ENCODE measurements around the gene ABCD2. TPM values are rescaled to one million over a fixed set of nuclear protein-coding genes. Genes with fewer than 3 reads are reported as not detected.

Gene ABCD2
- polyA plus RNA-seq, 1 donor from 2014 or later: 0.43 TPM

DNA sequence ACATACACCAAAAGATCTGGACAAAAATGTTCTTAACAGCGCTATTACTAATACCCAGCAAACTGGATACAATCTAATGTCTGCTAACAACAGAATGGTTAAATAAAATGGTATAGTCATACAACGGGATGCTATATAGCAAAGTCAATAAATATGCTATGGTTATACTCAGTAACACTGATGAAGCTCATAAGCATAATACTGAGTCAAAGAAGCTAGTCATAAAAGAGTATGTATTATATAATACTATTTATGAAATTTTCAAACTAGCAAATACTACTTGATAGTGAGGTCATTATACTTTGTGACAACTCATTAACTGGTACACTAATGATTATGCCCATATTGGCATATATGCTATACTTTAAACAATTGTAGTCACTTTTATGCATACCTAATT lies 7.4 kb downstream of the ABCD2 start:
- H2AFZ ChIP-seq (ENCODE audit: low read depth, low read length): no peak overlapping the region
- TF ChIP-seq SMC3 (conservative IDR thresholded peaks at IDR 0.05; ENCODE audit: poor library complexity): no peak
- no peak for TF ChIP-seq MXI1 (conservative IDR thresholded peaks at IDR 0.05; ENCODE audit: poor library complexity, severe bottlenecking)
- no peak for TF ChIP-seq POLR2AphosphoS5 (IDR thresholded peaks at IDR 0.05)
- no peak for TF ChIP-seq EZH2 (IDR thresholded peaks at IDR 0.05; ENCODE audit: borderline replicate concordance, insufficient read depth, low read length, poor library complexity, severe bottlenecking)
- TF ChIP-seq, protein P1, sequence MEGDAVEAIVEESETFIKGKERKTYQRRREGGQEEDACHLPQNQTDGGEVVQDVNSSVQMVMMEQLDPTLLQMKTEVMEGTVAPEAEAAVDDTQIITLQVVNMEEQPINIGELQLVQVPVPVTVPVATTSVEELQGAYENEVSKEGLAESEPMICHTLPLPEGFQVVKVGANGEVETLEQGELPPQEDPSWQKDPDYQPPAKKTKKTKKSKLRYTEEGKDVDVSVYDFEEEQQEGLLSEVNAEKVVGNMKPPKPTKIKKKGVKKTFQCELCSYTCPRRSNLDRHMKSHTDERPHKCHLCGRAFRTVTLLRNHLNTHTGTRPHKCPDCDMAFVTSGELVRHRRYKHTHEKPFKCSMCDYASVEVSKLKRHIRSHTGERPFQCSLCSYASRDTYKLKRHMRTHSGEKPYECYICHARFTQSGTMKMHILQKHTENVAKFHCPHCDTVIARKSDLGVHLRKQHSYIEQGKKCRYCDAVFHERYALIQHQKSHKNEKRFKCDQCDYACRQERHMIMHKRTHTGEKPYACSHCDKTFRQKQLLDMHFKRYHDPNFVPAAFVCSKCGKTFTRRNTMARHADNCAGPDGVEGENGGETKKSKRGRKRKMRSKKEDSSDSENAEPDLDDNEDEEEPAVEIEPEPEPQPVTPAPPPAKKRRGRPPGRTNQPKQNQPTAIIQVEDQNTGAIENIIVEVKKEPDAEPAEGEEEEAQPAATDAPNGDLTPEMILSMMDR (IDR thresholded peaks at IDR 0.05; ENCODE audit: poor library complexity, severe bottlenecking): no peak
- no peak for TF ChIP-seq TAF1 (IDR thresholded peaks at IDR 0.05; ENCODE audit: low read depth)
- TF ChIP-seq EP300 (conservative IDR thresholded peaks at IDR 0.05; ENCODE audit: poor library complexity, severe bottlenecking): no peak
- TF ChIP-seq RAD21 (conservative IDR thresholded peaks at IDR 0.05): no peak
- TF ChIP-seq, protein P2, sequence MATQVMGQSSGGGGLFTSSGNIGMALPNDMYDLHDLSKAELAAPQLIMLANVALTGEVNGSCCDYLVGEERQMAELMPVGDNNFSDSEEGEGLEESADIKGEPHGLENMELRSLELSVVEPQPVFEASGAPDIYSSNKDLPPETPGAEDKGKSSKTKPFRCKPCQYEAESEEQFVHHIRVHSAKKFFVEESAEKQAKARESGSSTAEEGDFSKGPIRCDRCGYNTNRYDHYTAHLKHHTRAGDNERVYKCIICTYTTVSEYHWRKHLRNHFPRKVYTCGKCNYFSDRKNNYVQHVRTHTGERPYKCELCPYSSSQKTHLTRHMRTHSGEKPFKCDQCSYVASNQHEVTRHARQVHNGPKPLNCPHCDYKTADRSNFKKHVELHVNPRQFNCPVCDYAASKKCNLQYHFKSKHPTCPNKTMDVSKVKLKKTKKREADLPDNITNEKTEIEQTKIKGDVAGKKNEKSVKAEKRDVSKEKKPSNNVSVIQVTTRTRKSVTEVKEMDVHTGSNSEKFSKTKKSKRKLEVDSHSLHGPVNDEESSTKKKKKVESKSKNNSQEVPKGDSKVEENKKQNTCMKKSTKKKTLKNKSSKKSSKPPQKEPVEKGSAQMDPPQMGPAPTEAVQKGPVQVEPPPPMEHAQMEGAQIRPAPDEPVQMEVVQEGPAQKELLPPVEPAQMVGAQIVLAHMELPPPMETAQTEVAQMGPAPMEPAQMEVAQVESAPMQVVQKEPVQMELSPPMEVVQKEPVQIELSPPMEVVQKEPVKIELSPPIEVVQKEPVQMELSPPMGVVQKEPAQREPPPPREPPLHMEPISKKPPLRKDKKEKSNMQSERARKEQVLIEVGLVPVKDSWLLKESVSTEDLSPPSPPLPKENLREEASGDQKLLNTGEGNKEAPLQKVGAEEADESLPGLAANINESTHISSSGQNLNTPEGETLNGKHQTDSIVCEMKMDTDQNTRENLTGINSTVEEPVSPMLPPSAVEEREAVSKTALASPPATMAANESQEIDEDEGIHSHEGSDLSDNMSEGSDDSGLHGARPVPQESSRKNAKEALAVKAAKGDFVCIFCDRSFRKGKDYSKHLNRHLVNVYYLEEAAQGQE (IDR thresholded peaks at IDR 0.05; ENCODE audit: borderline replicate concordance): no peak
- no peaks in the 10 kb centered on the region for H3K36me3 ChIP-seq (ENCODE audit: insufficient read depth, low read length)
- H3K4me3 ChIP-seq (ENCODE audit: low read length): no peak overlapping the region
- H4K20me1 ChIP-seq (ENCODE audit: insufficient read depth): no peaks in the 10 kb centered on the region
- H3K9me2 ChIP-seq (ENCODE audit: insufficient read depth, low read length): no peaks in the 10 kb centered on the region
- no peak overlapping the region for H3K9ac ChIP-seq (ENCODE audit: low read length)
- H3K9me3 ChIP-seq (ENCODE audit: low read length): no peaks in the 10 kb centered on the region
- H3K27me3 ChIP-seq (ENCODE audit: insufficient read depth, low read depth, low read length): no peaks in the 10 kb centered on the region
- no peaks in the 10 kb centered on the region for H3F3A ChIP-seq (ENCODE audit: insufficient read depth, low read length, poor library complexity, severe bottlenecking)
- H3K27ac ChIP-seq (ENCODE audit: low read length): no peak overlapping the region
- no peak overlapping the region for H3K4me2 ChIP-seq (ENCODE audit: low read length)
- no peaks in the 10 kb centered on the region for H3K79me2 ChIP-seq (replicated peaks; ENCODE audit: insufficient read depth, low read length)

DNA sequence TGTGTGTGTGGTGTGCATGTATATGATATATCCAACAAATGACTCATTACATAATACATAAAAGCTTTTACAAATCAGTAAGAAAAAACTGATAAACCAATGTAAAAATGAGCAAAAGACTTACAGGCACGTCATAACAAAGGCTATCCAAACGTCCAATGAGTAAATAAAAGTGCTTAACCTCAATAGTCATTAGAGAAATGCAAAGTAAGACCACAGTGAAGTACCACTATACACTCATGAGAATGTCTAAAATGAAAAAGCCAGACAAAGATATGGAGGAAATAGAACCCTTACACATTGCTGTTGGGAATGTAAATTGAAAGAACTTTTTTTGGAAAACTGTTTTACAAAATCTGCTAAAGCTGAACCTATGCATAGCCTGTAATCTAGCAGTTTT lies 7.8 kb downstream of the ABCD2 start:
- no peaks in the 10 kb centered on the region for H3K36me3 ChIP-seq (ENCODE audit: insufficient read depth, low read length)
- H3K4me2 ChIP-seq (ENCODE audit: low read length): no peak overlapping the region
- H3K27ac ChIP-seq (ENCODE audit: low read length): no peak overlapping the region
- no peaks in the 10 kb centered on the region for H4K20me1 ChIP-seq (ENCODE audit: insufficient read depth)
- H3F3A ChIP-seq (ENCODE audit: insufficient read depth, low read length, poor library complexity, severe bottlenecking): no peaks in the 10 kb centered on the region
- H3K9me2 ChIP-seq (ENCODE audit: insufficient read depth, low read length): no peaks in the 10 kb centered on the region
- no peak overlapping the region for H2AFZ ChIP-seq (ENCODE audit: low read depth, low read length)
- no peaks in the 10 kb centered on the region for H3K79me2 ChIP-seq (replicated peaks; ENCODE audit: insufficient read depth, low read length)
- H3K27me3 ChIP-seq (ENCODE audit: insufficient read depth, low read depth, low read length): no peaks in the 10 kb centered on the region
- TF ChIP-seq, protein P2 (IDR thresholded peaks at IDR 0.05; ENCODE audit: borderline replicate concordance): no peak
- TF ChIP-seq POLR2AphosphoS5 (IDR thresholded peaks at IDR 0.05): no peak
- TF ChIP-seq SMC3 (conservative IDR thresholded peaks at IDR 0.05; ENCODE audit: poor library complexity): no peak
- TF ChIP-seq RAD21 (conservative IDR thresholded peaks at IDR 0.05): no peak
- TF ChIP-seq, protein P1 (IDR thresholded peaks at IDR 0.05; ENCODE audit: poor library complexity, severe bottlenecking): no peak
- TF ChIP-seq TAF1 (IDR thresholded peaks at IDR 0.05; ENCODE audit: low read depth): no peak
- no peak for TF ChIP-seq MXI1 (conservative IDR thresholded peaks at IDR 0.05; ENCODE audit: poor library complexity, severe bottlenecking)
- TF ChIP-seq EP300 (conservative IDR thresholded peaks at IDR 0.05; ENCODE audit: poor library complexity, severe bottlenecking): no peak
- TF ChIP-seq EZH2 (IDR thresholded peaks at IDR 0.05; ENCODE audit: borderline replicate concordance, insufficient read depth, low read length, poor library complexity, severe bottlenecking): no peak
- H3K9ac ChIP-seq (ENCODE audit: low read length): no peak overlapping the region
- H3K4me3 ChIP-seq (ENCODE audit: low read length): no peak overlapping the region
- no peaks in the 10 kb centered on the region for H3K9me3 ChIP-seq (ENCODE audit: low read length)
